ENCODE measurements around the gene ASAP3.

Gene ASAP3

GRCh38 chr1:23446661-23447310 lies 37.2 kb downstream of the ASAP3 start:
- in situ Hi-C loops (cut with MboI; ENCODE audit: low sequenced_read_pairs, unreplicated experiment): no loop called here
- no peak for DNase-seq (ENCODE audit: low spot score)
- TF ChIP-seq CTCF (IDR thresholded peaks at IDR 0.05; ENCODE audit: borderline replicate concordance, control extremely low read depth, extremely low read depth, insufficient read depth, missing control alignments): no peak

GRCh38 chr1:23444596-23445390 lies 39.2 kb downstream of the ASAP3 start:
- no peak for TF ChIP-seq CTCF (IDR thresholded peaks at IDR 0.05; ENCODE audit: borderline replicate concordance, control extremely low read depth, extremely low read depth, insufficient read depth, missing control alignments)
- in situ Hi-C loops (cut with MboI; ENCODE audit: low sequenced_read_pairs, unreplicated experiment): no loop called here
- no peak for DNase-seq (ENCODE audit: low spot score)

GRCh38 chr1:23444104-23444533 lies 39.9 kb downstream of the ASAP3 start:
- no peak for TF ChIP-seq CTCF (IDR thresholded peaks at IDR 0.05; ENCODE audit: borderline replicate concordance, control extremely low read depth, extremely low read depth, insufficient read depth, missing control alignments)
- no peak for DNase-seq (ENCODE audit: low spot score)
- in situ Hi-C loops (cut with MboI; ENCODE audit: low sequenced_read_pairs, unreplicated experiment): no loop called here

GRCh38 chr1:23442751-23443150 lies 41.2 kb downstream of the ASAP3 start:
- no peak for DNase-seq (ENCODE audit: low spot score)
- in situ Hi-C loops (cut with MboI; ENCODE audit: low sequenced_read_pairs, unreplicated experiment): no loop called here
- no peak for TF ChIP-seq CTCF (IDR thresholded peaks at IDR 0.05; ENCODE audit: borderline replicate concordance, control extremely low read depth, extremely low read depth, insufficient read depth, missing control alignments)

GRCh38 chr1:23441446-23442148 lies 42.4 kb downstream of the ASAP3 start:
- DNase-seq (ENCODE audit: low spot score): no peak
- in situ Hi-C loops (cut with MboI; ENCODE audit: low sequenced_read_pairs, unreplicated experiment): no loop called here
- TF ChIP-seq CTCF (IDR thresholded peaks at IDR 0.05; ENCODE audit: borderline replicate concordance, control extremely low read depth, extremely low read depth, insufficient read depth, missing control alignments): no peak

GRCh38 chr1:23438545-23438944 lies 45.4 kb downstream of the ASAP3 start:
- in situ Hi-C loops (cut with MboI; ENCODE audit: low sequenced_read_pairs, unreplicated experiment): no loop called here
- no peak for DNase-seq (ENCODE audit: low spot score)
- TF ChIP-seq CTCF (IDR thresholded peaks at IDR 0.05; ENCODE audit: borderline replicate concordance, control extremely low read depth, extremely low read depth, insufficient read depth, missing control alignments): no peak
